ENCODE measurements around the gene MAPK4.

DNA sequence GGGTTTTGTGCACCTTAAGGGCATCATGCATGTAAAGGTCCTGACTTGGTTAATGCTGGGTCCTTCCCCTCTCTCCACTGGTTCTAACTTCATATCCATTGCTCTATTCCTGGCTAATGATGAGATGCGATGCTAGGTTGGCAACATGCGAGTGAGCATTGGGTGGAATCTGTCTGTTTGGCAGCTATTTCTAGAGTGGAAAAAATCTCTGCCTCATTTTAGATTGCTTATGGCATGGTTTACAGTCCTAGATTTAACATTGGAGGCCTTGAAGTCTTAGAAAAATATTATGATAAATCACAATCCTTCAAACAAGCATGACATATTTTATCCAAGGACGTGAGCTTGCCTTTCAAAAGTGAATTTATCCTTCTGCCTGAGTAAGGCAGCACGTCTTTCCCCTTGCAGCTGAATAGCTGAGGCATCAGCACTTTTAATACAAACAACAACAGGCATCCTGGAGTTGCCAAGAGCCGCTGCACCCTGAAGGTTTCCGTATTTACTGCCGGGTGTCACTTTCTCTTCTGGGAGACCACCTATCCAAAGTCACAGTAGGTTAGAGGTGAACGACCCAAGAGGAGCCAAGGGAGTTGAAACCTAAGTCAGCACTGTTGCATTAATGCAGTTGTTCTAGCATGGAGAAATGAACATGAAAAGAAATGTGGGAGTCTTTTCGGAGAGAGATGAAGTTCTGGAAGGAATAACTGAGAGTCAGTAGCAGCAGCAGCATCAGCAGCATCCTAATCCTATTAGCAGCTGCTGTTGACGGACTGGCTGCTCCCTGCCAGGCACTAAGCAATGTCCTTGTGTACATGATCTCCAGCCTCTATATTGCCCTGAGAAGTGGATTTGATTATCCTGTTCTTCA lies 78.4 kb downstream of the MAPK4 start:
- no peak for TF ChIP-seq CTCF (IDR thresholded peaks at IDR 0.05)
- TF ChIP-seq POLR2A (IDR thresholded peaks at IDR 0.05), result no peak
- no peak for TF ChIP-seq POLR2AphosphoS5 (IDR thresholded peaks at IDR 0.05)

All from breast epithelium (tissue), 3 donors.